Measurements from ENCODE around the gene TRIM7.

DNA sequence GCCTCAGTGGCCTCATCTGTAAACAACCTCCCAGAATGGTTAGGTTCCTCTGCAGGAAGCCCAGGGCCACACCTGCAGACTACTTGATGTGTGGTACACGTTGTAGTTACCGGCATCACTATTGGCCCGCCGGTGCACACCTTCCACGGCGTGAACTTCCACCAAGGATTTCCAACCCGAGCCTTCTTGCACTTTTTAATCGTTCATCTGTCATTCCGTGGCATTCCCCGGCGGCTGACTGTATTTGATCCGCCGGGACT is 12.7 kb upstream of the TRIM7 start:
- TF ChIP-seq, protein P1, sequence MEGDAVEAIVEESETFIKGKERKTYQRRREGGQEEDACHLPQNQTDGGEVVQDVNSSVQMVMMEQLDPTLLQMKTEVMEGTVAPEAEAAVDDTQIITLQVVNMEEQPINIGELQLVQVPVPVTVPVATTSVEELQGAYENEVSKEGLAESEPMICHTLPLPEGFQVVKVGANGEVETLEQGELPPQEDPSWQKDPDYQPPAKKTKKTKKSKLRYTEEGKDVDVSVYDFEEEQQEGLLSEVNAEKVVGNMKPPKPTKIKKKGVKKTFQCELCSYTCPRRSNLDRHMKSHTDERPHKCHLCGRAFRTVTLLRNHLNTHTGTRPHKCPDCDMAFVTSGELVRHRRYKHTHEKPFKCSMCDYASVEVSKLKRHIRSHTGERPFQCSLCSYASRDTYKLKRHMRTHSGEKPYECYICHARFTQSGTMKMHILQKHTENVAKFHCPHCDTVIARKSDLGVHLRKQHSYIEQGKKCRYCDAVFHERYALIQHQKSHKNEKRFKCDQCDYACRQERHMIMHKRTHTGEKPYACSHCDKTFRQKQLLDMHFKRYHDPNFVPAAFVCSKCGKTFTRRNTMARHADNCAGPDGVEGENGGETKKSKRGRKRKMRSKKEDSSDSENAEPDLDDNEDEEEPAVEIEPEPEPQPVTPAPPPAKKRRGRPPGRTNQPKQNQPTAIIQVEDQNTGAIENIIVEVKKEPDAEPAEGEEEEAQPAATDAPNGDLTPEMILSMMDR (IDR thresholded peaks at IDR 0.05): no peak
- TF ChIP-seq POLR2A (IDR thresholded peaks at IDR 0.05) (no peak), POLR2AphosphoS5 (IDR thresholded peaks at IDR 0.05) (no peak)

All from sigmoid colon (tissue), 4 donors.